Gastroesophageal sphincter (tissue), 4 donors: ENCODE results near the gene CD160. TPM values are rescaled to one million over a fixed set of nuclear protein-coding genes. Genes with fewer than 3 reads are reported as not detected.
A peak's percentile ranks its signal among the peaks of the same experiment; 100 is the strongest.
"Not testable (repeated sequence)": the region's sequence is repeated elsewhere in the genome, so short reads cannot be mapped to it uniquely, and the experiment has no call there.

Experiments used
- ATAC-seq: fragments of 150-250 bp; one replicate; pipeline ENCODE4 v1.9.1; 2016; ENCODE audit warnings: mild to moderate bottlenecking, moderate library complexity
- H3K27ac ChIP-seq, 4 donors: fragments of 200-600 bp; sonication (generic) in 3 of 4; 1 replicate in 3 of 4; 2 replicates in 1 of 4; pipeline ENCODE4 v1.5.1; 2016 to 2019
- H3K27me3 ChIP-seq: fragments of 200-600 bp; sonication (generic); one replicate; pipeline ENCODE4 v1.5.1; 2019
- H3K36me3 ChIP-seq, 2 donors: fragments of 200-600 bp; sonication (generic); one replicate each; pipeline ENCODE4 v1.5.1; 2019; ENCODE audit warnings: control low read depth in 1 of 2
- H3K4me1 ChIP-seq, 3 donors: fragments of 200-600 bp; sonication (generic); 1 replicate in 2 of 3; 2 replicates in 1 of 3; pipeline ENCODE4 v1.5.1; 2016 to 2019; ENCODE audit warnings: control low read depth in 2 of 3
- H3K4me3 ChIP-seq, 2 donors: fragments of 200-600 bp; sonication (generic); one replicate each; pipeline ENCODE4 v1.5.1; 2019; ENCODE audit warnings: mild to moderate bottlenecking in 1 of 2, moderate library complexity in 1 of 2
- H3K9me3 ChIP-seq, 3 donors: fragments of 200-600 bp; sonication (generic); one replicate each; pipeline ENCODE4 v1.5.1; 2017 to 2019; ENCODE audit warnings: control low read depth in 2 of 3
- CTCF ChIP-seq, 4 experiments: fragments of 200-600 bp in 2 of 4; fragments of 450-650 bp in 2 of 4; sonication (generic) in 1 of 4; IDR thresholded peaks; one replicate each; pipeline ENCODE4 v1.5.1; 2017 to 2019; ENCODE audit warnings: antibody characterized with exemption in 4 of 4, mild to moderate bottlenecking in 2 of 4, moderate library complexity in 2 of 4
- EP300 ChIP-seq: sonication (generic); formaldehyde crosslinking; IDR thresholded peaks from one replicate; pipeline ENCODE4 v1.6.1; 2017; ENCODE audit warnings: antibody characterized with exemption, mild to moderate bottlenecking
- POLR2A ChIP-seq, 2 donors: fragments of 450-650 bp; IDR thresholded peaks; one replicate each; pipeline ENCODE4 v1.6.1; 2017; ENCODE audit warnings: antibody characterized with exemption in 2 of 2, mild to moderate bottlenecking in 2 of 2, moderate library complexity in 1 of 2
- POLR2AphosphoS5 ChIP-seq: sonication (generic); formaldehyde crosslinking; IDR thresholded peaks from one replicate; pipeline ENCODE4 v1.6.1; 2017; ENCODE audit warnings: antibody characterized with exemption
- WGBS, 2 donors: methylation state at CpG; one replicate each; pipeline ENCODE4 v1.1.5; 2018; ENCODE audit warnings: low coverage in 1 of 2; 5-methylcytosine and 5-hydroxymethylcytosine counted together
- total RNA-seq, 4 donors: library from RNA; depleted of rRNA; stranded (reverse); fragments of >200 nt; gene quantifications; one replicate each; pipeline ENCODE4 v1.1.0, GENCODE V29; 2016

CD160 gene
- total RNA-seq, 4 donors from 2014 or later, result 0.23 to 1.0 TPM; not detected in 2

DNA sequence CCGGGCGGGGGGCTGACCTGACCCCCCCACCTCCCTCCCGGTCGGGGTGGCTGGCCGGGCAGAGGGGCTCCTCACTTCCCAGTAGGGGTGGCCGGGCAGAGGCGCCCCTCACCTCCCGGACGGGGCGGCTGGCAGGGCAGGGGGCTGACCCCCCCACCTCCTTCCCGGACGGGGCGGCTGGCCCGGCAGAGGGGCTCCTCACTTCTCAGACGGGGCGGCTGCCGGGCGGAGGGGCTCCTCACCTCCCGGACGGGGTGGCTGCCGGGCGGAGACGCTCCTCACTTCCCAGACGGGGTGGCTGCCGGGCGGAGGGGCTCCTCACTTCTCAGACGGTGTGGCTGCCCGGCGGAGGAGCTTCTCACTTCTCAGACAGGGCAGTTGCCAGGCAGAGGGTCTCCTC lies 47.6 kb downstream of the CD160 start:
- not testable (repeated sequence) for H3K4me3 ChIP-seq, H3K27me3 ChIP-seq, H3K27ac ChIP-seq, ATAC-seq, H3K9me3 ChIP-seq
- WGBS, 2 donors, result no CpG with 5 or more reads among the region's 29 CpGs
- Histone ChIP-seq H3K36me3 (peaks cover 0 to 71% of the 10 kb centered on the region in 2 donors), H3K4me1 (peaks cover 0 to 20% (median 0%) of the 10 kb centered on the region in 3 donors)

GRCh38 chr1:145768004-145768403 lies 48.7 kb downstream of the CD160 start:
- H3K36me3 ChIP-seq, result peaks cover 0 to 76% of the 10 kb centered on the region in 2 donors
- 95 to 96% methylated on average over 4 to 8 of the region's 10 CpGs for WGBS, 2 donors
- peaks cover 0 to 26% (median 0%) of the 10 kb centered on the region in 3 donors for H3K4me1 ChIP-seq
- not testable (repeated sequence) for ATAC-seq, H3K4me3 ChIP-seq, H3K9me3 ChIP-seq, H3K27me3 ChIP-seq, H3K27ac ChIP-seq

- Histone ChIP-seq H3K27me3 (no peaks in the 10 kb centered on the region), H3K9me3 (no peaks in the 10 kb centered on the region), H3K27ac (no peak overlapping the region), H3K4me3 (no peak overlapping the region), H3K4me1 (peaks cover 0 to 34% (median 0%) of the 10 kb centered on the region in 3 donors), H3K36me3 (peaks cover 0 to 68% of the 10 kb centered on the region in 2 donors)
- 100% methylated on average over 1 of the region's 1 CpG; no CpG with 5 or more reads in 1 of the 2 donors for WGBS, 2 donors
- TF ChIP-seq CTCF (IDR thresholded peaks at IDR 0.05), result no peak
- no peak for TF ChIP-seq EP300
- TF ChIP-seq POLR2AphosphoS5, result no peak
- no peak for TF ChIP-seq POLR2A (IDR thresholded peaks at IDR 0.05)
- ATAC-seq, result no peak
Observed at GRCh38 chr1:145771056-145771455, 51.8 kb downstream of the CD160 start.

DNA sequence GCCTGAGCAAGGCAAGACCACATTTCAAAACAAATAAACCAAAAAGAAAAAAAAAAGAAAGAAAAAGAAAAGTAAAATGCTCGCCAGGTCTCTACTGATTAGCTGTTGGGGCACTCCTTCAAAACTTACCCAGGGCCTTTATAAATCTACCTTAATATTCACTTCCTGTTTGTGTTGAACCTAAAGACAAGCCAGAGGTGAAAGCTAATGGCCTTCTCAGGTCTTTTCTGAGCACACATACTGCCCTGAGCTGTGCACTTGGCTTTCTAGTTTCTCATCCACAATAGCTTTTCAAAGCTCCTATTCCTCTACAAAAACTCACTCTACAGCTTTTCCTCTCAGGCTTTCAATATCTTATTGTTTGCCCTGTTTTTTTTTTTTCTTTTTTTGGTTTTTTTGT lies 54.1 kb downstream of the CD160 start:
- Histone ChIP-seq H3K27me3 (no peaks in the 10 kb centered on the region), H3K27ac (no peak overlapping the region), H3K9me3 (no peaks in the 10 kb centered on the region), H3K4me1 (peaks cover 0 to 58% (median 7%) of the 10 kb centered on the region in 3 donors), H3K4me3 (no peak overlapping the region), H3K36me3 (peaks cover 0 to 50% of the 10 kb centered on the region in 2 donors)
- TF ChIP-seq CTCF (IDR thresholded peaks at IDR 0.05) (no peak), POLR2AphosphoS5 (no peak), POLR2A (IDR thresholded peaks at IDR 0.05) (no peak), EP300 (no peak)
- ATAC-seq, result no peak
- WGBS, 2 donors, result 100% methylated on average over 1 of the region's 1 CpG

- 60 to 82% methylated on average over 1 of the region's 1 CpG for WGBS, 2 donors
- no peaks in the 10 kb centered on the region for H3K27me3 ChIP-seq
- H3K4me3 ChIP-seq, result no peak overlapping the region
- H3K36me3 ChIP-seq, result peaks cover 0 to 34% of the 10 kb centered on the region in 2 donors
- no peak for ATAC-seq
- no peak for TF ChIP-seq POLR2AphosphoS5
- no peak for TF ChIP-seq POLR2A (IDR thresholded peaks at IDR 0.05)
- no peak for TF ChIP-seq EP300
- TF ChIP-seq CTCF (IDR thresholded peaks at IDR 0.05), result no peak
- H3K9me3 ChIP-seq, result no peaks in the 10 kb centered on the region
- peaks cover 5 to 80% (median 7%) of the 10 kb centered on the region in 3 donors for H3K4me1 ChIP-seq
- H3K27ac ChIP-seq, result peak overlapping the region in 2 of 4 donors; percentile 38 to 41
Observed at GRCh38 chr1:145777357-145778145, 58.3 kb downstream of the CD160 start.

GRCh38 chr1:145778146-145778540 lies 58.8 kb downstream of the CD160 start:
- peaks cover 5 to 74% (median 7%) of the 10 kb centered on the region in 3 donors for H3K4me1 ChIP-seq
- WGBS, 2 donors, result 50 to 70% methylated on average over 1 of the region's 1 CpG
- no peak overlapping the region for H3K4me3 ChIP-seq
- no peak for TF ChIP-seq EP300
- H3K9me3 ChIP-seq, result no peaks in the 10 kb centered on the region
- H3K36me3 ChIP-seq, result peaks cover 0 to 32% of the 10 kb centered on the region in 2 donors
- H3K27me3 ChIP-seq, result no peaks in the 10 kb centered on the region
- no peak for ATAC-seq
- peak overlapping the region in 3 of 4 donors; percentile 27 to 41 (median 38) for H3K27ac ChIP-seq
